T-helper 2 cell treated with Interferon-gamma antibody and Interleukin-4, amounts not matched to agents 100 ng/mL and 5 ng/mL, for 36 hours (primary cell): ENCODE data around the gene ADAM10. TPM values are rescaled to one million over a fixed set of nuclear protein-coding genes. Genes with fewer than 3 reads are reported as not detected.

Source experiments
- intact Hi-C: fragments of 100-400 bp; cut with micrococcal nuclease; formaldehyde crosslinking; loops from one replicate; pipeline ENCODE4 v1.15.1; 2023
- total RNA-seq: library from RNA; stranded (reverse); gene quantifications from 2 replicates; pipeline ENCODE4 v1.2.3, GENCODE V29; 2022

The ADAM10 gene
- total RNA-seq, 1 donor from 2014 or later = 166 TPM

DNA sequence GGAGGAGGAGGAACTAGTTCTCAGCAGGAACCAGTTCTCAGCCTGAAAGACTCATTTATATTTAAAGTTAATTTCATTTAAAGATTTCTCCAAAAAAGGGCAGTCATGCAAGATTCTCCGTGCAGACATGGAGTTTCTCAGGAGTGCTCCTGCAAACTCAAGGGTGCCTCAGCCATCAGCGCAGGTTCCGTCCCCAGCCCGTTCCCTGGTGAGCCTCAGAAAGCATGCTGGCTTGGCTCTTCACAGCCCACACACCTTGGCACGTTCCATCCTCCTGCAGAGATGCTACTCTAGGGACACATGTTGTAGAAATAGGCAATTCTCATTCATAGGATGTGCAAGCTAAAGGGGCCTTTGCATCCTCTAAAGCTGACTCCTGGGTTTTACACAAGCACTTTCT, 194.7 kb downstream of the ADAM10 start:
- intact Hi-C loops = no loop called here

DNA sequence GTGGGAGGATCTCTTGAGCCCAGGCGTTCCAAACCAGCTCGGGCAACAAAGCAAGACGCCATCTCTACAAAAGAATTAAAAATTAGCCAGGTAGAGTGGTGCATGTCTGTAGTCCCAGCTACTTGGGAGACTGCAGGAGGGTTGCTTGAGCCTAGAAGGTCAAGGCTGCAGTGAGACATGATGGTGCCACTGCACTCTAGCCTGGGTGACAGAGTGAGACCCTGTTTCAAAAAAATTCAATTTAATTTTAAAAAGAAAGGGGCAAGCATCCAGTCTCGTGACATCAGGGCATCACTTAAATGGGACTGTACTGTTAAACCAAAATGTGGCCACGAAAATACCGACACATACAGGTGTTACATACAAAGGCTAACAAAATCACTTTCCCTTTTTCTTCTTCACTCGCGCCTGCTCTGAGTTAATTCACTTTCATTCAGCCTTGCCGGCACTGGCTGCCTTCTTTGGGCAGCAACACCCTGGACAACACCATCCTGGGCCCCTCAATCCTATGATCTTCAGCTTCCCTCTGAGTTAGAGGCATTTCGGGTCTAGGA, 196.1 kb downstream of the ADAM10 start:
- intact Hi-C loops = no loop called here

DNA sequence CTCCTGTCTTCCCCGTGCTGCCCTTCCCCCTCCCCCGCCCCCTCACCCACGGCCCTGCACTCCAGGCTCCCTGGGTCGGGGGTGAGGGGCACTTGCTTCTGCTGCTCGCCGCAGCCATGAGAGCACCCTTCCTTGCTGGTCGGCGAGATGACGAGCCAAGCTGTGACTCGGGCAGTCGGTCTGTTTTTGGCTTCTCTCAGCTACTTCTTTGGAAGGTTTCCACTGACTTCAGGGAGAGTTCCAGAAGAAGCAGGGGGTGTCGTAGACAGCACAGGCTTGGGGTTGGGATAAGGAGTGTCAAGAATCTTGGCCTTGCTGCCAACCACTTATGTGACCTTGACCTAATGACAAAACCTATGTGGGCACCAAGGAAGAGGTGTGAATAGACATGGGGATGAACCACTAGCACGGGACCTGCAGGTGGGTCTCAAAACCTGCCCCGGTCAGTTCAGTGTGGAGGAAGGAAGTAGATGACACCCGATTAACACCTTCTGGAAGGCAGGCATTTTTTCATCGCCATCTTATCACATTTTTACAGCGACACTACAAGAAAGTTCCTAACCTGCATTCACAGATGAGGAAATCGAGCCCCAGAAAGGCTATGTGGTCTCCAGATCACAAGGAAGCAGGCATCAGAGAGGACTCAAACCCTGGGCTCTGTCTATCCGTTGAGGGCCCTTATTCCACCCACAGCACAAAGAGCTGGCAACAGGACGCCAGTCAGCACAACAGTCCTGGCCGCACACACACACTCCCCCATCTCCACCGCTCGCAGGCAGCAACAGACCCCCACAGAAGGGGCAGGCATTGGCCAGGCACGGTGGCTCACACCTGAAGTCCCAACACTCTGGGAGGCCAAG, 196.8 kb downstream of the ADAM10 start:
- intact Hi-C loops = no loop called here

- intact Hi-C loops = no loop called here
These were observed 197.6 kb downstream of the ADAM10 start for GRCh38 chr15:58551764-58552504.

DNA sequence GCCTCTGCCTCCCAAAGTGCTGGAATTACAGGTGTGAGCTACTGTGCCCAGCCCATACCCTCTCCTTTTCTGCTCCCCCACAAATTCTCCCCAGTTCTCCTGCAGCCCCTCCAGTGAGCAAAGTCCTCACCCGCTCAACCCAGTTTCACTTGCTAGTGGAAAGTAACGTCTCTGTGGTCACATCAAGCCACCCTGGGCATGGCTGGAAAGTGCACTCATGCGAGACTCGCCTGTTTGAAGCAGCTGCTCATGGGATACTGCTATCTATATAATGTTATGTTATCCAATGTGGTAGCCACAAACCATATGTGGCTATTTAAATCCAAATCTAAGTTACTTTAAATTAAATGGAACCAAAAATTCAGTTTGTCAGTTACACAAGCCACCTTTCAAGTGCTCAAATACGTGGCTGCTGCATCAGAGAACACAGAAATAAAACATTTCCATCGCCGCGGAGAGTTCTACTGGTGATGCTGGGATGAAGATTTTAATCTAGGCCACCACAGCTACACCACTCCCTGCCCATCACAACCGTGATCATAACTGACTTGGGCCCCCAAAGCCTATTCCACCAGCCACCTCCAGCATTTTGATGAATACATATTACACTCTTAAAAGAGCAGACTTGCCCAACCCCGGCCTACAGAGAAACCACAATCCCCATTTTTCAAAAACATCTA, 198.3 kb downstream of the ADAM10 start:
- intact Hi-C loops = no loop called here

DNA sequence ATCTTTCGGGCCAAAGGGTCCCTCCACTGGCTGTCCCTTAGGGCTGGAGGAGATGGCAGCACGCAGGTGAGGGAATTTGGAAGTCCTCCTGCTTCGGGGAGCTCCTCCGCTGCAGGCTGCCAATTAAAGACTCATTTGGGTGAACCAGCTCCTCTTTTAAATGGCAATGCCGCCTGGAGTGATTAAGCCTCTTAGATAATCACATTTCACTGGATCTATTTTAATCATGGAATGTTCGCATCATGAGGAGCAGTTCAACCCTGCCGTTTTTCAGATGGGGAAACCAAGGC, 199.8 kb downstream of the ADAM10 start:
- intact Hi-C loops = no loop called here

DNA sequence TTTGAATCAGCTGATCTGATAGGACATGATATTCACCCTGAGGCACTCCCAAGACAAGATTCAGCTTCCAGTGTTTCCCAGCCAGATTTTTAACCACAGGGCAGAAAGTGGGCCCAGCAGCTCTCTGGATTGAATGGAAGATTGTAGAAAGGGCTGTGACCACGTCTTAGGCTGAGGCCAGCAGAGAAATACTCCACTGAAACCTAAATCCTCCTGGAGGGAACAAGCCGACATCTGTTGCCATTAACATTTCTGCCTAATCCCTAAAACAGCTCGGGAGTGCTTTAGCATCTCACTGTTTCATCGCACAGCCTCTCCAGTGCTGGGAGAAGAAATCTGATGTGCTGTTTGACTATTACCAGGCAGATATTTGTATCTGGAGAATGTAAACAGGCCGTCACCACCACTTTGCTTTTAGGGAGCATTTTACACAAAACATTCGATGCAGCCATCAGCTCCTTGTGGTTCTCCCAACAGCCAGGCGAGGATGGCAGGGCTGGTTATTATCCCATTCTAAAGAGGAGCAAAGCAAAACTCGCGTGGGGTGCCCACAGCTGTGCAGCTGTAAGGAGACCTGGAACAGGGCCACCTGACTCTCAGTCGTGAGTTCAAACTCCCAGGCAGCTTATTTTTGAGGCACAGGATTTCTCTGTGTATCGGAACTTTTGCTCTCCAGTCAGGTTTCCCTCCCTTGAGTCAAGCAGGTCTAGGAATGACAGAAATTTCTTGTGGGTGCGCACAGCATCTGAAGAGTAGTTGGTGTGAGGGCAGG, 200.3 kb downstream of the ADAM10 start:
- intact Hi-C loops = no loop called here

- intact Hi-C loops = no loop called here
These were observed 201.0 kb downstream of the ADAM10 start for GRCh38 chr15:58548308-58549012.

GRCh38 chr15:58547628-58548307, 201.7 kb downstream of the ADAM10 start:
- intact Hi-C loops = no loop called here

- intact Hi-C loops = no loop called here
These were observed 202.6 kb downstream of the ADAM10 start for GRCh38 chr15:58546635-58547627.

- intact Hi-C loops = no loop called here
These were observed 203.4 kb downstream of the ADAM10 start for GRCh38 chr15:58546066-58546591.

- intact Hi-C loops = loop anchor here (1.0 kb wide), 1 partner anchor 28 kb away; no protein-coding TSS in a partner anchor
These were observed 204.0 kb downstream of the ADAM10 start for GRCh38 chr15:58545307-58546065.

- intact Hi-C loops = loop anchor here (1.0 kb wide), 1 partner anchor 27 kb away; no protein-coding TSS in a partner anchor
These were observed 204.8 kb downstream of the ADAM10 start for GRCh38 chr15:58544756-58545155.

GRCh38 chr15:58543664-58544335, 205.7 kb downstream of the ADAM10 start:
- intact Hi-C loops = no loop called here

GRCh38 chr15:58541410-58542087, 208.0 kb downstream of the ADAM10 start:
- intact Hi-C loops = no loop called here

DNA sequence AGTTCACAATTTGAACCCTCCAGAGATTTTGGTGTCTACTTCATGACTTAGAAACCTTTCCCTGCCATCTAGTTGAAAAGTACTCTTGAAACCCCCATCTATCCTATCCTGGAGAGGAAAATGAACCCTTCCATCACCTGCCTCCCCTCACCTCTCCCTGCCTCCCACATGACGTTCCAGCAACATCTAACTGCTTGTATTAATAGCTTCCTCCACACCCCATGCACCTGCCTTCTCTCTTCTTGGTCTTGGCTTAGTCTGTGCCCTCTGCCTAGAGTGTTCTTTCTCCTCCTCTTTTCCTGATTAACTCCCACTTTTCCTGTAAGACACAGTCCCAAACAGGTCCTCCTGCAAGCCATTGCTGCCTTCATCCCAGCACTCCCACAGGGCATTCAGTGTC, 210.0 kb downstream of the ADAM10 start:
- intact Hi-C loops = no loop called here
